Stimulated activated CD4-positive, alpha-beta T cell treated with anti-CD3 and anti-CD28 coated beads, Interleukin-1b, Interleukin-23, amount 100 ng/mL, for 1 hour (primary cell): ENCODE results near the gene PPP1R18.
"Not testable (repeated sequence)": the region's sequence is repeated elsewhere in the genome, so short reads cannot be mapped to it uniquely, and the experiment has no call there.

Experiments used
- DNase-seq, 2 donors: peaks; one replicate each; pipeline ENCODE4 v3.0.0-alpha.2; 2020; ENCODE audit warnings: low read depth in 2 of 2

Gene PPP1R18

GRCh38 chr6:30666300-30666699 is 20.1 kb downstream of the PPP1R18 start:
- DNase-seq: not testable (repeated sequence)

GRCh38 chr6:30664994-30665767 is 21.3 kb downstream of the PPP1R18 start:
- no peak for DNase-seq

GRCh38 chr6:30657922-30658321 is 28.5 kb downstream of the PPP1R18 start:
- not testable (repeated sequence) for DNase-seq

GRCh38 chr6:30657454-30657853 is 29.0 kb downstream of the PPP1R18 start:
- no peak for DNase-seq

GRCh38 chr6:30656513-30656912 is 29.9 kb downstream of the PPP1R18 start:
- DNase-seq: no peak

GRCh38 chr6:30655743-30656094 is 30.7 kb downstream of the PPP1R18 start:
- no peak for DNase-seq

- no peak for DNase-seq
Observed at GRCh38 chr6:30654798-30655742, 31.4 kb downstream of the PPP1R18 start.

GRCh38 chr6:30651143-30651542 is 35.3 kb downstream of the PPP1R18 start:
- DNase-seq: no peak

- DNase-seq: peak; percentile 37 to 42
Observed at GRCh38 chr6:30647242-30648116, 39.0 kb downstream of the PPP1R18 start.

GRCh38 chr6:30646450-30647241 is 39.8 kb downstream of the PPP1R18 start, which contains the start of gene C6orf136:
C6orf136 (plus strand) TSS chr6:30647133; CDS start chr6:30647232, 99 bp downstream.
- peak; percentile 84 to 86 for DNase-seq

- DNase-seq: no peak
Observed at GRCh38 chr6:30645989-30646388, 40.5 kb downstream of the PPP1R18 start.

GRCh38 chr6:30644769-30645168 is 41.7 kb downstream of the PPP1R18 start:
- DNase-seq: no peak

GRCh38 chr6:30643656-30644055 is 42.8 kb downstream of the PPP1R18 start:
- DNase-seq: no peak

GRCh38 chr6:30641048-30641447 is 45.4 kb downstream of the PPP1R18 start:
- no peak for DNase-seq

GRCh38 chr6:30640481-30640880 is 46.0 kb downstream of the PPP1R18 start:
- DNase-seq: no peak

- DNase-seq: no peak
Observed at GRCh38 chr6:30635834-30636233, 50.6 kb downstream of the PPP1R18 start.

- DNase-seq: peak; percentile 68 to 82
Observed at GRCh38 chr6:30626484-30627366, 59.7 kb downstream of the PPP1R18 start, which contains the start of gene ATAT1. ATAT1 (plus strand) TSS chr6:30626874.
